HepG2 (cell line): Measurements from ENCODE around the gene DGAT2. TPM values are rescaled to one million over a fixed set of nuclear protein-coding genes. Genes with fewer than 3 reads are reported as not detected.

ENCODE experiments used
- ATAC-seq: fragments of 200-7000 bp; cut with Tn5 transposase; 3 replicates; pipeline ENCODE4 v1.9.1; 2020; ENCODE audit warnings: mild to moderate bottlenecking, moderate library complexity
- BruUV-seq: library from RNA; stranded (reverse); fragments of 400-500 nt; replicated peaks from 2 replicates; lab custom pipeline; 2021; lab: Mats Ljungman, UMichigan
- CTCF ChIA-PET: fragments of 300-600 bp; formaldehyde crosslinking; extraction: SDS; loops from one replicate; lab custom pipeline; 2021; ENCODE audit warnings: low total read pairs, inconsistent platforms, low intra/inter-chr PET ratio; lab: Yijun Ruan, JAX
- POLR2A ChIA-PET: fragments of 350-600 bp; sonication (Branson Sonifier 250); formaldehyde crosslinking; loops from one replicate; lab custom pipeline; 2020; ENCODE audit warnings: antibody characterized with exemption, inconsistent platforms; lab: Yijun Ruan, JAX
- DNase-seq: peaks from one replicate; pipeline ENCODE4 v3.0.0-alpha.2; 2015; ENCODE audit warnings: low spot score
- FAIRE-seq: peaks from 3 replicates; lab custom pipeline; 2011; peaks lifted over from hg19 to GRCh38; lab: Jason Lieb, UNC
- H2AFZ ChIP-seq: one replicate; pipeline ENCODE4 v1.6.1; 2011; ENCODE audit warnings: low read length, inconsistent platforms
- H3K27ac ChIP-seq: fragments of 300-600 bp; 3 replicates; pipeline ENCODE4 v1.8.0; 2011; ENCODE audit warnings: mixed run types, mild to moderate bottlenecking, mixed read lengths, low read length, inconsistent platforms; ENCODE audit not compliant: insufficient read depth; ENCODE audit errors: extremely low read length
- H3K27me3 ChIP-seq, 2 experiments: fragments of 200-600 bp in 1 of 2; 2 replicates in 1 of 2; 3 replicates in 1 of 2; pipeline versions ENCODE4 v1.6.0 to v1.8.0; 2011; ENCODE audit warnings: low read length in 2 of 2, mild to moderate bottlenecking in 2 of 2, moderate library complexity in 2 of 2, inconsistent platforms in 1 of 2; ENCODE audit not compliant: insufficient read depth in 2 of 2, control insufficient read depth in 1 of 2
- H3K36me3 ChIP-seq, 2 experiments: fragments of 200-600 bp in 1 of 2; replicated peaks in 1 of 2; 2 replicates in 1 of 2; 3 replicates in 1 of 2; pipeline versions ENCODE4 v1.5.1 to v1.8.0; 2011; ENCODE audit warnings: low read length in 2 of 2, inconsistent platforms in 1 of 2; ENCODE audit not compliant: insufficient read depth in 2 of 2, control insufficient read depth in 1 of 2
- H3K4me1 ChIP-seq: 2 replicates; pipeline ENCODE4 v1.5.1; 2012; ENCODE audit warnings: low read length, inconsistent platforms; ENCODE audit not compliant: insufficient read depth
- H3K4me2 ChIP-seq: 2 replicates; pipeline ENCODE4 v1.6.0; 2011; ENCODE audit warnings: low read depth, low read length, inconsistent platforms
- H3K4me3 ChIP-seq, 3 experiments: fragments of 200-600 bp in 1 of 3; sonication (generic), shearing (Covaris generic) in 1 of 3; replicated peaks in 1 of 3; 2 replicates each; pipeline ENCODE4 v1.5.1; 2011 to 2016; ENCODE audit warnings: low read length in 3 of 3, inconsistent platforms in 2 of 3, low read depth in 2 of 3, mild to moderate bottlenecking in 2 of 3, control low read depth in 1 of 3, mixed read lengths in 1 of 3; ENCODE audit not compliant: insufficient read depth in 1 of 3
- H3K79me2 ChIP-seq: one replicate; pipeline ENCODE4 v1.6.1; 2011; ENCODE audit warnings: low read length, inconsistent platforms; ENCODE audit not compliant: insufficient read depth
- H3K9ac ChIP-seq: 2 replicates; pipeline ENCODE4 v1.6.0; 2011; ENCODE audit warnings: mild to moderate bottlenecking, low read depth, low read length, inconsistent platforms; ENCODE audit not compliant: insufficient read depth
- H3K9me3 ChIP-seq: 2 replicates; pipeline ENCODE4 v1.5.1; 2012; ENCODE audit warnings: mild to moderate bottlenecking, low read length
- H4K20me1 ChIP-seq: 2 replicates; pipeline ENCODE4 v1.6.0; 2011; ENCODE audit warnings: inconsistent platforms, mild to moderate bottlenecking, low read length, moderate library complexity; ENCODE audit not compliant: insufficient read depth
- CEBPZ ChIP-seq: IDR thresholded peaks from 2 replicates; pipeline ENCODE4 v1.6.1; 2012; ENCODE audit warnings: low read length, improper control_type of control experiment
- GLI4 ChIP-seq: sonication (generic); formaldehyde crosslinking; IDR thresholded peaks from 2 replicates; pipeline ENCODE4 v1.5.1; 2020; ENCODE audit warnings: missing genetic modification reagents, mild to moderate bottlenecking, moderate library complexity, borderline replicate concordance
- HCFC1 ChIP-seq: fragments of 150-350 bp; IDR thresholded peaks from 2 replicates; pipeline ENCODE4 v1.6.1; 2014; ENCODE audit warnings: low read depth, low read length
- HOXA9 ChIP-seq: sonication (generic); formaldehyde crosslinking; IDR thresholded peaks from 2 replicates; pipeline ENCODE4 v1.8.1; 2022; ENCODE audit warnings: missing genetic modification reagents, mild to moderate bottlenecking, moderate library complexity, borderline replicate concordance
- MZF1 ChIP-seq: sonication (generic); formaldehyde crosslinking; IDR thresholded peaks from 2 replicates; pipeline ENCODE4 v1.8.1; 2023; ENCODE audit warnings: mild to moderate bottlenecking, missing genetic modification reagents, borderline replicate concordance
- RBAK ChIP-seq: sonication (generic); formaldehyde crosslinking; IDR thresholded peaks from 2 replicates; pipeline ENCODE4 v1.5.1; 2020; ENCODE audit warnings: mild to moderate bottlenecking, missing genetic modification reagents
- SNAPC5 ChIP-seq: sonication (generic); formaldehyde crosslinking; IDR thresholded peaks from 2 replicates; pipeline ENCODE4 v1.8.1; 2023; ENCODE audit warnings: mild to moderate bottlenecking, missing genetic modification reagents, borderline replicate concordance
- SRSF4 ChIP-seq: fragments of 200-400 bp; formaldehyde crosslinking; IDR thresholded peaks from one replicate; pipeline ENCODE4 v1.6.1; 2018; ENCODE audit warnings: mild to moderate bottlenecking, low read depth, low read length, moderate library complexity; ENCODE audit not compliant: poor library complexity, severe bottlenecking
- SUZ12 ChIP-seq: fragments of 150-350 bp; IDR thresholded peaks from 2 replicates; pipeline ENCODE4 v1.6.1; 2014; ENCODE audit warnings: low read depth, low read length
- TGIF2 ChIP-seq: IDR thresholded peaks from 2 replicates; pipeline ENCODE4 v1.6.1; 2016; ENCODE audit warnings: control low read depth, missing compliant biosample characterization
- TRIM24 ChIP-seq: sonication (generic); formaldehyde crosslinking; IDR thresholded peaks from 2 replicates; pipeline ENCODE4 v1.8.0; 2022; ENCODE audit warnings: mild to moderate bottlenecking, missing genetic modification reagents
- ZNF788 ChIP-seq: sonication (generic); formaldehyde crosslinking; IDR thresholded peaks from 2 replicates; pipeline ENCODE4 v1.5.0; 2020; ENCODE audit warnings: mild to moderate bottlenecking, missing genetic modification reagents, borderline replicate concordance
- WGBS: methylation state at CpG from one replicate; pipeline ENCODE4 v1.1.6; 2017; ENCODE audit warnings: low lambda C conversion rate; 5-methylcytosine and 5-hydroxymethylcytosine counted together
- in situ Hi-C: cut with HindIII; loops from 2 replicates; pipeline ENCODE4 v1.10.0; 2017; ENCODE audit warnings: low pct_unique_long_range_greater_than_20kb; ENCODE audit not compliant: extremely low pct_ligation_motif_present
- intact Hi-C: fragments of 100-400 bp; cut with micrococcal nuclease; formaldehyde crosslinking; loops from one replicate; pipeline ENCODE4 v1.10.0; 2022; ENCODE audit not compliant: unreplicated experiment
- polyA plus RNA-seq, 8 experiments: library from polyadenylated mRNA; depleted of rRNA in 3 of 8; stranded (reverse) in 7 of 8; unstranded in 1 of 8; fragments of >200 nt; fragmentation: Illumina TruSeq in 4 of 8; extraction: Trizol in 4 of 8; gene quantifications; 2 replicates each; pipeline versions ENCODE4 v1.2.1 to v1.2.3, GENCODE V29; 2011 to 2016; ENCODE audit warnings: low read depth in 4 of 8, missing spikeins in 1 of 8, mixed read lengths in 1 of 8; ENCODE audit not compliant: insufficient read depth in 1 of 8
- total RNA-seq, 5 experiments: library from RNA; depleted of rRNA; stranded (reverse); fragments of >200 nt; fragmentation: Illumina TruSeq; extraction: Trizol; gene quantifications; 2 replicates each; pipeline ENCODE4 v1.2.3, GENCODE V29; 2016; ENCODE audit warnings: low read depth in 1 of 5

Gene DGAT2
- total and polyA plus RNA-seq, 2 of the 13 experiments (the other 11 are each of a cell fraction or from before 2014, with no cell fraction given): 39.0 to 65.6 TPM

- no peak for TF ChIP-seq CEBPZ
These were observed 10.9 kb upstream of the DGAT2 start (continued) for GRCh38 chr11:75757651-75758050.

GRCh38 chr11:75759832-75760231 lies 8.7 kb upstream of the DGAT2 start:
- Histone ChIP-seq H3K36me3 (no peaks in the 10 kb centered on the region), H3K27me3 (no peaks in the 10 kb centered on the region), H4K20me1 (no peaks in the 10 kb centered on the region), H3K79me2 (no peaks in the 10 kb centered on the region), H3K27ac (no peak overlapping the region), H3K4me3 (no peak overlapping the region), H3K9me3 (no peaks in the 10 kb centered on the region), H3K4me1 (peaks cover 84% of the 10 kb centered on the region), H2AFZ (no peak overlapping the region), H3K9ac (no peak overlapping the region), H3K4me2 (no peak overlapping the region)
- FAIRE-seq (no peak), ATAC-seq (peak; percentile 56), DNase-seq (no peak)
- TF ChIP-seq MZF1 (CRISPR knock-in tag): no peak
- TF ChIP-seq HOXA9 (CRISPR knock-in tag): no peak
- TF ChIP-seq SRSF4: no peak
- no peak for TF ChIP-seq ZNF788 (CRISPR knock-in tag)
- TF ChIP-seq GLI4 (CRISPR knock-in tag): no peak
- TF ChIP-seq TRIM24 (CRISPR knock-in tag): no peak
- no peak for TF ChIP-seq HCFC1
- no peak for TF ChIP-seq TGIF2 (CRISPR knock-in tag)
- TF ChIP-seq SUZ12: no peak
- no peak for TF ChIP-seq SNAPC5
- no peak for TF ChIP-seq RBAK (CRISPR knock-in tag)
- POLR2A ChIA-PET: interaction anchor here (1.2 to 2.5 kb wide), 2 partner anchors 9 to 23 kb away, joined by 4 to 8 read pairs; partner anchors contain the start of gene DGAT2
- intact Hi-C loops (no loop called here), in situ Hi-C loops (no loop called here)
- BruUV-seq: no TSS peak
- WGBS: 26% methylated on average over 4 of the region's 4 CpGs
- CTCF ChIA-PET: no interaction called here
